ENCODE results near the gene TSPAN17.

TSPAN17 gene

GRCh38 chr5:176661676-176662075, 14.4 kb downstream of the TSPAN17 start:
- no peak overlapping the region for H2AFZ ChIP-seq (ENCODE audit: low read depth, low read length)
- H3K27ac ChIP-seq (ENCODE audit: low read length): no peak overlapping the region
- no peaks in the 10 kb centered on the region for H3K36me3 ChIP-seq (replicated peaks; ENCODE audit: low read depth, low read length)
- no peak overlapping the region for H3K4me2 ChIP-seq (ENCODE audit: low read length)
- H4K20me1 ChIP-seq (ENCODE audit: insufficient read depth, low read length): no peaks in the 10 kb centered on the region
- H3K4me3 ChIP-seq (ENCODE audit: low read length): no peak overlapping the region
- H3K9me3 ChIP-seq (ENCODE audit: insufficient read depth, low read length): no peaks in the 10 kb centered on the region
- no peaks in the 10 kb centered on the region for H3K27me3 ChIP-seq (ENCODE audit: low read depth, low read length)
- no peak overlapping the region for H3K9ac ChIP-seq (ENCODE audit: low read length)
- H3K79me2 ChIP-seq (ENCODE audit: low read length): no peaks in the 10 kb centered on the region
- TF ChIP-seq CTCF (IDR thresholded peaks at IDR 0.05; ENCODE audit: low read depth, low read length) (no peak), EZH2phosphoT487 (IDR thresholded peaks at IDR 0.05; ENCODE audit: low read depth) (no peak)
- peaks cover 17% of the 10 kb centered on the region for H3K4me1 ChIP-seq (ENCODE audit: low read length)

DNA sequence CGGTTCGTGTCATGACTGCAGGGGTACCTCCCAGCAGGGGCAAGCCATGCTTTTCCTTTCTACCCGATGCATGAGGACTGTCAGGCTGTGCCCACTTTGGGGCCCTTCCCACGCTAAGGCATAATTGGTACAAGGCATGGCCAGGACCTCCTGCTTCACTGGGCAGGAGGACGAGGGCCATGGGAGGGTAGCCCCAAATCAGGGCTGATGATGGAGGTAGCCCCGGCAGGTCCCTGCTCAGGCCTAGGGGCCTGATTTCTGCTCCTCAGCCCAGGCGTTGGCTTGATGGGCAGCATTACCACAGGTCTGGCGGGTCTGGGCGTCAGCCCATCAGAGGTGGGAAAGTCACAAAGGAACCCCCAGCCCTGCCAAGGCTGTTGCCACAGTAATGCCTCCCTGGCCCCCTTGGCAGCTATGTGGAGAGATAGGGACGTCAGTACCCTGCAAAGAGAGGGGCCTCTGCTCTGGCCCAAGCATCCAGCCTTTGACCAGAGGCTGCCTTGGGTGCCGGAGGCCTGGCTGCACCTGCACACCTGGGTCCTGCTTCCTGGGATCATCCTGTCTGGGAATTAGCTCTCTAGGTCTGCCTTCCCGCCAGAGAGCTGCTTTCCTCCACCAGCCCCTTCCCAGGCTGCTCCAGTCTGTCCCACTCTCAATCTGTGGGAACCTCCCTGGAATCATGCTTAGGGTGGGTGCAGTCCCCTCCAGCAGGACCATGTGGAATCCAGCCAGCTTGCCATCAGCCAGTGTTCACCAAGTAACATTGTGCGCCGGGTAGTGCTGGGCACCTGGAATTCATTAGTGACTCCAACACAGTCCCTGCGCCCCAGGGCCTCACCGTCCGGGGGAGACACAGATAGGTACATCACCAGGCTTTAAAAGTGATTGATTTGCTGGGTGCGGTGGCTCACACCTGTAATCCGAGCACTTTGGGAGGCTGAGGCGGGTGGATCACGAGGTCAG, 15.4 kb downstream of the TSPAN17 start:
- Histone ChIP-seq H3K4me1 (ENCODE audit: low read length) (peaks cover 17% of the 10 kb centered on the region), H3K36me3 (replicated peaks; ENCODE audit: low read depth, low read length) (no peaks in the 10 kb centered on the region), H2AFZ (ENCODE audit: low read depth, low read length) (no peak overlapping the region), H4K20me1 (ENCODE audit: insufficient read depth, low read length) (no peaks in the 10 kb centered on the region), H3K27me3 (ENCODE audit: low read depth, low read length) (peaks cover 6% of the 10 kb centered on the region), H3K9me3 (ENCODE audit: insufficient read depth, low read length) (no peaks in the 10 kb centered on the region), H3K4me3 (ENCODE audit: low read length) (no peak overlapping the region), H3K9ac (ENCODE audit: low read length) (no peak overlapping the region), H3K27ac (ENCODE audit: low read length) (no peak overlapping the region), H3K79me2 (ENCODE audit: low read length) (no peaks in the 10 kb centered on the region), H3K4me2 (ENCODE audit: low read length) (no peak overlapping the region)
- TF ChIP-seq CTCF (IDR thresholded peaks at IDR 0.05; ENCODE audit: low read depth, low read length): no peak
- TF ChIP-seq EZH2phosphoT487 (IDR thresholded peaks at IDR 0.05; ENCODE audit: low read depth): no peak

DNA sequence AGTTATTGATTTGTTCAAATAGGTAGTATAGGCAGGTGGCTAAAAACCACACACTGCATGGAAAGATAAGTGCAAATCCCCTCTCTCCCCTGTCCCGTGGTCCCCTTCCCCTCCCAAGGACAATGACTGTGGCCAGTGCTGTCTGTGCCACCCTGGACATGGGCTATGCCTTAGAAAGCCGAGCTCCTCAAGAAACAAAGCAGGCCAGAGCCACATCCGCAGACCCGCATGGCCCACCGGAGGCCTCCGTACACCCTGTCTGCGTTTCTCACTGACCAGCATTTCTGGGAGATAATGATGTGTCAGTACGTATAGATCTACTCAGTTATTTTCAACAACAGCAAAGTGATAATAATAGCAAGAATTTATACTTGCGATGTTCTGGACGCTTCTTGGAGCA, 16.3 kb downstream of the TSPAN17 start:
- no peaks in the 10 kb centered on the region for H3K9me3 ChIP-seq (ENCODE audit: insufficient read depth, low read length)
- no peaks in the 10 kb centered on the region for H3K79me2 ChIP-seq (ENCODE audit: low read length)
- no peak overlapping the region for H3K27ac ChIP-seq (ENCODE audit: low read length)
- no peaks in the 10 kb centered on the region for H3K36me3 ChIP-seq (replicated peaks; ENCODE audit: low read depth, low read length)
- H3K4me3 ChIP-seq (ENCODE audit: low read length): no peak overlapping the region
- peaks cover 15% of the 10 kb centered on the region for H3K27me3 ChIP-seq (ENCODE audit: low read depth, low read length)
- H3K4me2 ChIP-seq (ENCODE audit: low read length): no peak overlapping the region
- no peak overlapping the region for H2AFZ ChIP-seq (ENCODE audit: low read depth, low read length)
- peaks cover 12% of the 10 kb centered on the region for H3K4me1 ChIP-seq (ENCODE audit: low read length)
- no peak overlapping the region for H3K9ac ChIP-seq (ENCODE audit: low read length)
- no peaks in the 10 kb centered on the region for H4K20me1 ChIP-seq (ENCODE audit: insufficient read depth, low read length)
- no peak for TF ChIP-seq CTCF (IDR thresholded peaks at IDR 0.05; ENCODE audit: low read depth, low read length)
- no peak for TF ChIP-seq EZH2phosphoT487 (IDR thresholded peaks at IDR 0.05; ENCODE audit: low read depth)

DNA sequence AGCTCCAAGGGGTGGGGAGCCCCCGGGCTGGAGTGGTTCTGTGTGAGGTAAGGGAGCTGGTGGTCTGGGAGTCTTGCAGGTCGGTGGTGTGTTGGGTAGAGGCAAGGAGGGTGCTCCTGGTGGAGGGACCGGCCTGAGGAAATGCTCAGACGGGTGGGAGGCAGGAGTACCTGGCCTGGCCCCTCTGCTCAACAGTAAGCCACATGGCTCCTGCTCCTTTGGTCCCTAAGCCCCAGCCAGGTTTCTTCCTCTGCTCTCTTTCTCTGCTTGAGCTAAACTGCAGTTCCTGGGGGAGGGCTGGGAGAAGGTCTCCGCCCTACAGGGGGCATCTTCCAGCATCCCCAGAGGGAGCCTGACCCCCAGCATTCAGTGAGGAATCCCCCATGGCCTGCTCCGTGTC, 17.2 kb downstream of the TSPAN17 start:
- no peak overlapping the region for H3K27ac ChIP-seq (ENCODE audit: low read length)
- H3K36me3 ChIP-seq (replicated peaks; ENCODE audit: low read depth, low read length): no peaks in the 10 kb centered on the region
- H3K4me3 ChIP-seq (ENCODE audit: low read length): no peak overlapping the region
- TF ChIP-seq EZH2phosphoT487 (IDR thresholded peaks at IDR 0.05; ENCODE audit: low read depth): no peak
- TF ChIP-seq CTCF (IDR thresholded peaks at IDR 0.05; ENCODE audit: low read depth, low read length): no peak
- no peak overlapping the region for H3K4me2 ChIP-seq (ENCODE audit: low read length)
- no peaks in the 10 kb centered on the region for H3K79me2 ChIP-seq (ENCODE audit: low read length)
- no peaks in the 10 kb centered on the region for H3K9me3 ChIP-seq (ENCODE audit: insufficient read depth, low read length)
- H3K27me3 ChIP-seq (ENCODE audit: low read depth, low read length): peaks cover 23% of the 10 kb centered on the region
- no peak overlapping the region for H2AFZ ChIP-seq (ENCODE audit: low read depth, low read length)
- no peaks in the 10 kb centered on the region for H4K20me1 ChIP-seq (ENCODE audit: insufficient read depth, low read length)
- H3K9ac ChIP-seq (ENCODE audit: low read length): no peak overlapping the region
- H3K4me1 ChIP-seq (ENCODE audit: low read length): 0 out of 2 replicates have a peak, but pooled peaks cover 3% of the 10 kb centered on the region
